HG03280 (cell line): ENCODE data around the gene MIA3.

ENCODE experiments used
- ATAC-seq: cut with Tn5 transposase; IDR thresholded peaks from one replicate; pipeline ENCODE4 v1.9.1; 2021; ENCODE audit warnings: mild to moderate bottlenecking, moderate library complexity; ENCODE audit not compliant: unreplicated experiment

Gene MIA3

GRCh38 chr1:222713091-222713961 is 95.4 kb downstream of the MIA3 start:
- ATAC-seq: peak; percentile 57

GRCh38 chr1:222716393-222716792 is 98.5 kb downstream of the MIA3 start:
- no peak for ATAC-seq
